Hematopoietic multipotent progenitor cell treated with erythropoietin and hydrocortisone succinate and interleukin-3 and kit ligand, for 6 days (in vitro differentiated cells): ENCODE results near the gene SDR39U1.

Experiments
- DNase-seq: peaks from one replicate; pipeline ENCODE4 v3.0.0-alpha.2; 2015

SDR39U1 gene

GRCh38 chr14:24408764-24409163 is 33.8 kb downstream of the SDR39U1 start:
- no peak for DNase-seq

- DNase-seq = no peak
These were observed 34.8 kb downstream of the SDR39U1 start for GRCh38 chr14:24407608-24408325.

- no peak for DNase-seq
These were observed 36.2 kb downstream of the SDR39U1 start for GRCh38 chr14:24406416-24406815.

DNA sequence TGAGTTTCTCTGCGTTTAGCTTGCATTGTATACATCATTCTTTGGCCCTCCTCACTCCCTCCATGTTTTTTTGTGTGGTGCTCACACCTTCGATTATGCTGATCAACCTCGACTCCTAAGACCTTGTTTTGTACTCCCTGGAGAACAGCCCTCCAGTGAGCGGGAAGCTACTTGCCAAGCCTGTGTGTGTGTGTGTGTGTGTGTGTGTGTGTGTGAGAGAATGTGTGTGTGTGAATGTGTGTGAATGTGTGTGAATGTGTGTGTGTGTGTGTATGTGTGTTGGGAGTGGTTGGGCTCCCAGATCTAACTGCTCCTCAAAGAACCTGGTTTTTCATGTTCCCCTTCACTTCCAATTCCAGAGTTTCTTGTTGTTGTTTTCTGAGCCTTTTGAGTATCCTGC is 37.8 kb downstream of the SDR39U1 start:
- DNase-seq = no peak

DNA sequence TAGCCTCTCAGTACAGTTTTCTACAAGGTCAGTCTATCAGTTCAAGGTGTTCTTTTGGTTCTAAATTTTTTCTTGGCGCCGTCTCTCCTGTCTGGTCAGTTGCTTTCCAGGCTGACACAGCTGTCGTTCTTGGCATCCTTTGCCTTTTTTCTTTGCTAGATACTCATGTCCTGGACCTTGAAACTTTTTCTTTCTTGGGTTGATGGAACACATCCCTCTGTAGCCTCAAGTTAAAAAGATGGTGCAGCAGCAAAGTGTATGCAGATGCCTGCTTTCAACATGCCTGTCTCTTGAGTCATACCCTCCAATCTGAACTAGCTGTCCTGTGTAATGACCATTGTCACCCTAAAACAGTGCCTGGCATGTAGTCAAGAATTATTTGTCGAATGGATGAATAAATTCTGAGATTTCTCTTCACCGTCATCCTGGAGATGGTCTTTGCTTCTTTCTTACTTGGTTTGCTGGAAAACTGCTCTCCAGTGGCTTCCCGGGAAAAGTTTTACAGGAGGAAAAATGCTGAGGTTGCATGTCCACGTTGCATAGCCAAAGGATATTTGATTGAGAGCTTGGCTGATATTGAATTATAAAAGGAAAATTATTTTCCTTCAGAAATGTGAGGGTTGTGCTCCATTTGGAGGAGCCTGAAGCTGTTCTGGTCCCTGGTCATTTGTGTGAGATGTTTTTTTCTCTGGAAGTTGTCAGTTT is 39.1 kb downstream of the SDR39U1 start:
- DNase-seq = no peak

GRCh38 chr14:24401810-24402702 is 40.5 kb downstream of the SDR39U1 start:
- DNase-seq = no peak

DNA sequence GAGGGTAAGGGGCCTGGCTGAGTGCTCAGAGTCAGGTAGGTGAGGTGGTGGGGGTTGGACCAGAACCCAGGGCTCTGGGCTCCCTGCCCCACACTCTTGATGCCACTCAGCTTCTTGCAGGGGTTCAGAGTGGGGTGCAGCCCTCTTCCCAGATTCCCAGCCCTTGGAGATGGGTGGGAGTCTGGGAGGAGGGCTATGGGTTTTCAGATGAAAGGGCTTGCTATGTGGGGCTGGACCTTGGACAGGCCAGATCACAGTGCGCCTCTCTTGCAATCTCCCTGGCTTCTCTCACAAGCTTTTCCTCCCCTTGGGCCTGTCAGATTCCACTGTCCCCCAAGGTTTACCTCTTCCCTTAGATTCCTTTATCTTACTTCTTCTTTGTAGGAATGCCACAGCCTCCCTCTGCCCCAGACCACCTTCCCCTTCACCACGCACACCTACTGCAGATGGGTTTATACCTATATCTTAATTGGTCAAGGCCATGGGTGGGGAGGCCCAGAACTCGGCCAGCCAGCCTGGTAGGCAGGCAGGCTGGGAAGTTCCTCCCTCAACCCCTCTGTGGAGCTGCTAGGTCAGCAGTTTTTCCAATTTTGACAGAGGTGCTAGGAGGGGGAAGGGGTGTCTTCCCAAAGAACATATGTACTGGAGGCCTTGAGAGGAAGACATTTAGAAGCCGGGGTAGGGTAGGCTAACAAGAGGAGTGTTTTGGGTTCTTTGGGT is 42.4 kb downstream of the SDR39U1 start:
- no peak for DNase-seq

- no peak for DNase-seq
These were observed 43.1 kb downstream of the SDR39U1 start for GRCh38 chr14:24399447-24399822.

- peak; percentile 74 for DNase-seq
These were observed 43.7 kb downstream of the SDR39U1 start, which contains the start of gene NYNRIN for GRCh38 chr14:24398653-24399446. Gene NYNRIN (plus strand): TSS chr14:24399003. CDS start chr14:24399247, 244 bp downstream.

DNA sequence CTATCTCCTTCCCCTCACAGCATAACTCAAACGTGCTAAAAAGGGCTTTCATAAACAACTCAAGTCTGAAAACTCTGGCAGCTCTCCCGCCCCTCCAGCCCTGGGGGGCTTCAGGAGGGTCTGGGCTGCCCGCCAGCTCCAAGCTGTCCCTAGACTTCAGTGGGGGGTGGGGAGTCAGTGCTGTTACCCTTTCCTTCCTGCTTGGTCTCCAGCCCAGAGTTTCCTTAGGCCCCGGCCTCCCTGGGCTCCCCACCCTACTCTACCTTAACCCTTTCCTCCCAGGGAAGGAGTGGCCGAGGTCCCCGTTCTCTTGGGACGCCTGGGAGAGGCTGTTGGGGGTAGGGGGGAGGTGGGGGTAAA is 44.3 kb downstream of the SDR39U1 start:
- DNase-seq = no peak

- DNase-seq = no peak
These were observed 44.8 kb downstream of the SDR39U1 start for GRCh38 chr14:24397639-24398292.

GRCh38 chr14:24395609-24396582 is 46.7 kb downstream of the SDR39U1 start:
- peak; percentile 83 for DNase-seq

- peak; percentile 71 for DNase-seq
These were observed 48.3 kb downstream of the SDR39U1 start for GRCh38 chr14:24394275-24394674.

DNA sequence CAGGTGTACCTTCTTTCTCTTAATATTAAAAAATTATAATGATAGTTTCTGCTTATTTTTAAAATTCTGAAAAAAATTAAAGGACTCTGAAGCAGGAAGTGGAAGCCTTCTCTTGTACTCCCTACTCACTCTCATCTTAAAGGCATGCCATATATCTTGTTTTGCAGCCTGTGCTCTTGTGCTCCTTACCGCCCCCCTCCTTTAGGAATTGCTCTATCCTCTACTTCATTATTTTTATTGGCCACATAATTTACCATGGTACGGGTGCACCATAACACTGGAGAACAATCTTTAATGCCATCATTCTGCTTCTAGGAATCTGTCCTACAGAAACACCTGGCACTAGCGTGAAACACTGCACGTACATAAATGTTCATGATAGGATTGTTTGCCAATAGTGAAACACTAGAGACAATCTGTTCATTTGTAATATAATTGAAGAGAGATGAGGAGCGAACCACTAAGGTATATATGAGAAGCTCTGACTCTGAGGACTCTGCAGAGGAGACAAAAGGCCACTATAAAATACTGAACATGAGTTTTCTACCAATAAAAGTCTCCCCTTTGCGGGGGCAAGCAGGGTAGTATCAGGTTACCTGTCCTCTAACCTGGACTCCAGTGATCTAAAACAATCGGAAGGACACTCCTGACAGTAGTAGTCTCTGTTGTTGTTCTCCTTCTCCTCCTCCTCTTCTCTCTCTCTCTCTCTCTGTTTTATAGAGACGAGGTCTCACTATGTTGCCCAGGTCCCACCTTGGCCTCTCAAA is 50.1 kb downstream of the SDR39U1 start:
- peak; percentile 69 for DNase-seq

DNA sequence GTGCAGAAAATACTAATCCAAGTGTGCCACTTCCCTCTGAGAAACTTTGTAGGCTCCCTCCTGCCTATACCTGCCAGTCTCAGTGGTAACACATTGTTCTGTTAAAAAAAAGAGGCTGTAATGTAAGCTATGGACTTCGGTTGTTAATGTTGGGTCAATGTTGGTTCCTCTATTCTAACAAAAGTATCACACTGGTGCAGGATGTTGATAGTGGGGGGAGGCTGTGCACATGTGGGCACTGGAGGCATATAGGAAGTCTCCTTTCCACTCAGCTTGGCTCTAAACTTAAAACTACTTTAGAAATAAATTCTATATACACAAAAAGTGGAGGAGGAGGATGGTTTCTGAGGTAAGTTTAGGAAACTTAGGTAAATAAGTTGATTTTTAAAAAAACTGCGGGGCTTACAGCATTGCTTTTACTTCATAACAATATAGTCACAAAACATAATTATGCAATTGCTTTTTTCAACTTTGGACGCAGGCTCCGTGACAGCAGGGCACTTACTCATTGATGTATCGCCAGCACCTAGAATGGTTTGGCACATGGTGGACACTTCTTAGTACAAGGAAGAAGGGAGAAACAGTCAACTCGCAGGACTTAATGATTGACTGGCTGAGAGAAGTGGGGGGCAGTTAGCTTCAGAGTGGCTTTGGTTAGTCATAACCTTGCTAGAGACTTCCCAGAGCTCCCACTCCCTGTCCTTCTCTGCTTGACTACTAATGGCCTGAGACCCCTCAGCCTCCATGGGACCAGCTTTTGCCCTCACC is 51.7 kb downstream of the SDR39U1 start:
- DNase-seq = peak; percentile 63
